ENCODE results near the gene TECPR1.

Gene TECPR1

DNA sequence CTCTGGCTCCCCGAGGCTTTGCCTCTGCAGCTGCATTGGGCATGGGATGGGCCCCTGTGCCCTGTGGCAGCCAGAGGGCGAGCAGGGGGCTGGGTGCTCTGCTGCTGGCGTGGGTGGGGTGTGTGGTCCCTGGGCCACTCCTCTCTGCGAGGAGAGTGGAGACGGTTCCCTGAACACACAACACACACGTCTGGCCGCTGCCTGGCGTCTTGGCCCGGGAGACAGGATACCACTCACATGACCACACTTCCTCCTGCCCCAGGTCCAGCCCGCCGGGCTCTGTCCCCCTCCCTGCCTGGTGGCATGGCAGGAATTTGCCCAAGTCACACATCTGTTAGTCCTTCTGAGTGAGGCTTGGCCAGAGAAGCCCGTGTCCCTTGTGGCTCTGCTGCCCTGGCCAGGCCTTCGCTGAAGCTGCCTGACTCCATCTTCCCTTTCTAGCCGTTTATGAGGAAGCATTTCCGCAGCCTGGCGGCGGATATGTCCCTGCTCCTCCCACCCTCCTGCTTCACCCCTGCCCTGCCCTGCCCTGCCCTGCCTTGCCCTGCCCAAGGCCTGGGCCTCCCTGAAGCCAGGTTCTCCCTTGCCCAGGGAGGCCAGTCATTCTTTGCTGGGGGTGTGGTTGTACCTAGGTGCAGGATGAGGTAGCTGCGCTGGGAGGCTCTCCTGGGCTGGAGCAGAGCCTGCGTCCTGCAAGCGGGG is 32.5 kb upstream of the TECPR1 start:
- DNase-seq = peak; percentile 37

DNA sequence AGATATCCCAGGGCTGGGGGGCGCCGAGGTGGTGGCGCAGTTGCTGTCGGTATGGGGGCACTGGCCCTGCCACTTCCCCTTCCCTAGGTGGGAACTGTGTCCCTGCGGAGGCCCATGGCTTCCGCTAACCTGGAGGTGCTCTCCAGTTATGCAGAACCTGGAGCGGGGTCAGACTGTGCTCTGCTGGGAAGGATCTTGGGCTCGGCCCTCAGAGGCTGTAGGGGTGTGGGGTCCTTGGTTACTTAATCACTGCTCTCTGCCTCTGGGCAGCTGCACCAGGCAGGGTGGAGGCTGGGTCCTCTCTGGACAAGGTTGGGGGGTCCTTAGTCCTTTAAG is 31.8 kb upstream of the TECPR1 start:
- DNase-seq = no peak

DNA sequence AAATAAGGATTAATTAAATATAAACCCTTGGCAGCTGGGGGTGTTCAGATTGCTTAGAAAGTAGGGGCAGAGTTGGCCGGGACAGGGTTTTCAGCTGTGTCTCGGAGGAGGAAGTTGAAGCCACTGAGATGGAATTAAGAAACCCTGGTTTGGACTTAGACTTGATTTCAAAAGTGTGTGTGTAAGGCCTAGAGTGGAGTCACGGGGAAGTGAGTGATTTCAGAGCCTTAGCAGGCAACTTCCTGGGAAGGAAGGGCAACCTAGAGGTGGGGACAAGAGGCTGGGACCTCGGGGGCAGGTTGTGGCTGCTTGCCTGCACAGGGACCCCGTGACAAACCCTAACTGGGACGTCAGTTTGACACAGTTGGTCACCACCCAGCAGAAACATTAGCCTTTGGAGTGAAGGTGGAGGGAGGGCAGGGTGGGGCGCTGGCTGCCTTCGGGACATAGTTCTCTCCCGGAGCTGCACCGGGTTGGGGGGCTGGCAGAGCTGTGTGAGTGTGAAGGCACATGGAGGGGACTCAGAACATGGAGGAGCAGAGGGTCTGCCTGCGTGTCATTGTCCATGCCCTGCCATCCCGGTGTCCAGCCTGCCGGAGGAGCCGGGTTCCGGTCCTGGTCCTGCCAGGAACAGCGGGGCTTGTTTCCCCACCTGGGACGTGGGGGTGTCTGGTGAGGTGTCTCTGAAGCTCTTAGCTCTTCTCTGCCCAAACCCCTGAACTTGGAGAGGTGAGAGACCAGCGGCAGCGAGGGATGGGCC is 31.3 kb upstream of the TECPR1 start:
- peak; percentile 17 for DNase-seq

DNA sequence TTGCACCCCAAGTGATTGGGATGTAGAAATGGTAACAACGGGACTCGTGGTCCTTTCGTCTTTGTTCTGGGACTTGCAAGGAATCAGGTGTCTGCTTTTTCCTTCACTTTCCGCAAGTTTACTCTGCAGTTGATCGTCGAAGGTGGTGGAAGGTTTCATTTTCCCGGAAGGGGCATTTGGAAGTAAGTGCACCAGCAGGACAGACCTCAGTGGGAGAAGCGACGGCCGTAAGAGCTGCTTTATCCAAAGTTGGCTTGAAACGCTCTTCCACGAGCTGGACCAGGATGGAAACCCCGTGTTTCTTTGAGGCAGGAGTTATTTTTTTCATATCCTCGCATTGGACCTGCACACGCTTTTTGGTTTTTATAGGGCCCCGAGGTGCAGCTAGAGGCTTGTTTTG is 30.7 kb upstream of the TECPR1 start:
- no peak for DNase-seq

DNA sequence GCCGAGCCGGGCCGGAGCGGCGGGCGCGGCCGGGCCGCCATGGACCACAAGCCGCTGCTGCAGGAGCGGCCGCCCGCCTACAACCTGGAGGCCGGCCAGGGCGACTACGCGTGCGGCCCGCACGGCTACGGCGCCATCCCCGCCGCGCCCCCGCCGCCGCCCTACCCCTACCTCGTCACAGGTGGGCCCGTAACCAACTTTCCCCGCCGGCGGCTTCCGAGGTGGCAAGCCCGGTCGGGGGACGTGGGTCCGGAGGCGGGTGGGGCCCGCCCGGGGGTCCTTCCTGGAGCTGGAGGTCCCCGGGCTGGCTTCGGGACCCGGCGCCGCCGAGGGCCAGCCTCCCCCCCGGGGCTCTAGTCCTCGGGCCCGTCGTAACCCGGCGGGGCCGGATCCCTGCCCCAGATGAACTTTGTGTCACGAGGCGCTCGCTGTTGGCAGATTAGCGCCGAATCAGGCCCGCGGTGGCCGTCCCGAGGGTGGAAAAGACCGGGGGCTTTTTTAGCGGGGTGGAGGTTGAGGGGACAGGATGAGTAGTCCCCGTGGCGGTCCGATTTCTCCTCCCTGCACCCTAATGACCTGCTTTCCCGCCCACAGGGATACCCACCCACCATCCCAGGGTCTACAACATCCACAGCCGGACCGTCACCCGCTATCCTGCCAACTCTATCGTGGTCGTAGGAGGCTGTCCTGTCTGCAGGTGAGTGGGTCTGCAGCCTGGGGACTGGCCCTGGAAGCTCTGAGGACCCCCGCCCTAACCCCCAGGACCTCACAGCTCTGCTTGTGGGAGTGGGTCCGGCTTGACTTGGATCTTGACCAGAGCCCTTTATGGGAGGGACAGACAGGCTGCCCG is 29.9 kb upstream of the TECPR1 start:
- DNase-seq = no peak

DNA sequence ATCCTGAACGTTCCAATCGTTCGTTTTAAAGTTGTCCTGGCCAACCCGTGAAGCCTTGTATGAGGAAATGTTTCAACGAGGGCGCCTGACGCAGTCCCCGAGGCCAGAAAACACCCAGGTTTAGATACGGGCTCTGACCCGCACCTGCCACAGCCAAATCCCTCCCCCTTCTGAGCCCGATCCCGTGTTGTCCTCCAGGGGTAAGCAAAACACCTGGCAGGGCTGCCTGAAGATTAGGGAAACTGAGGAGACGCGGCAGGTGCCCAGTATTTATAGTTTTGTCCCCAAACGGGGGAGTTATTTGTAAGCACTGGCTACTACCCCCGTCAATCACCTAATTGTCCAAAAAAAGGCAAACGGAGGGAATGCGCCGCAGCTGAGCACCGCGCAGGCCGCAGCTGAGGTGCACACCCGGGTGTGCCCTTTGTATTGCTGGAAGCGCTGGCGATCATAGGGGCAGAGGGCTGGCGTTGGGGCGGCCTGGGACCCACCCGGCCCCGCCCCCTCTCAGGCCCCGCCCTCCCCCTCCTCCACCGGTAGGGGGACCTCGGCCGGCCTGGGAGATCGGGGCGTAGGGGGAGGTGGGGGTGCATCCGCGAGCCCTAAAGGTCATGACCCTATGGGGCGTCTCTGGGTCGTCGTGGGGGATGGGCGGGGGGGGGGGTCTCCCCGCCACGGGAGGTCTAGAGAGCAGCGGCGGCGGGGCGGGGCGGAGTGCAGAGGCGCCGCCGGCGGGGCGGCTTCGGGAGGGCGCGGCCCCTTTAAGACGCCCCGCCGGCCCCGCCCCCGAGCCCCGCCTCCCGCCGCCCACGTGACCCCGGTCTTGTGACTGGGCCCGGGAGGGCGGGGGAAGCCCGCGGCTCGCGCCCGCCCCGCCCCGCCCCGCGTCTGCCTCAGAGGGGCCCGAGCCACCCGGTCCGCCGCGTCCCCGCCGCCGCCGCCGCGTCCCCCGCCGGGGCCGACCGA is 29.0 kb upstream of the TECPR1 start, which contains the start of gene BRI3:
BRI3 (plus strand) TSS at position 896 of the 966 bp plus-strand sequence. CDS start 110 bp downstream, outside the sequence.
- DNase-seq = peak; percentile 87

DNA sequence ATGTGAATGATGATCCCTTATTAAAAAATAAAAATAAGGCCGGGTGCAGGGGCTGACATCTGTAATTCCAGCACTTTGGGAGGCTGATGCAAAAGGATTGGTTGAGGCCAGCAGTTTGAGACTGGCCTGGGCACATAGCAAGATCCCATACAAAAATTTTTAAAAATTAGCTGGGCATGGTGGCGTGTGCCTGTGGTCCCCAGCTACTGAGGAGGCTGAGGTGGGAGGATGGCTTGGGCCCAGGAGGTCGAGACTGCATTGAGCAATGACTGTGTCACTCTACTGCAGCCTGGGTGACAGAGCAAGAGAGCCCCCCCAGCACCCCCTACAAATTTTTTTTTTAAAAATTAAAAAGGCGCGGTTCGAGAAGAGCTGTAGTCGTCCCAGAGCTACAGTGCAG is 28.3 kb upstream of the TECPR1 start:
- no peak for DNase-seq

DNA sequence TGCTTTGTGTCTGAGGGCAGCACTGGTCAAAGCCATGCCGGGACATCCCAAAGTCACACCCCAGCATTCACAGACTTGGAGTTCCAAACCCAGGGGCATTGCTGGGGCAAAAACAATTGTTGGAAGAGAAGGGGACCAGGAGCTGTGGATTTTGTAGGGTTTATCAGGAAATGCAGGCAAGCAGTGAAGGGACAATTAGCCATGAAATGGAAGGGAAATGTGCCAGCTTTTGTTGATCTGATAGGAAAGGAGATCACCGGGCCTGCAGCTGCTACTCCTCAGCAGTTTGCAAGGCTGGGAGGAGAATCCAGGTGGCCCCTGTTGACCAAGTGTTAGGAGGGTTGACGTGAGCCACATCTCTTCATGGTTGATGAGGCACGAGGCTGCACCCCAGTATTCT is 26.9 kb upstream of the TECPR1 start:
- no peak for DNase-seq

DNA sequence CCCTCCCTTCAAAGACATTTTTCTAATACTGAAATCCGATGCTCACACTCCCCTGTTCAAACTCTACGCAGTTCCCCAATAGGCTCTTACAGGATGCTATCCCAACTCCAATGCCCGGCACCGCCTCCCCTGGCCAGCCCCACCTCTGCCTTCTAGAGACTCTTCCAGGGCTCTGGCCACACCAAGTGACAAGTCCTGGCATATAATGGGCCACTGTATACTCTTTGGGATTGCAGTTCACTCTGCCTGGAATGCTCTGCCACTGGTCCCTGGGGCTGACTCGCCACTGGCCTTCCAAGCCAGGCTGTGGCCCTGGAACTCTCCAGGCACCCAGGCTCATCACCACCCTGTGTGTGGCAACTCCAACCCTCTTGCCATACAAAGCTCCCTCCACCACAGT is 26.4 kb upstream of the TECPR1 start:
- DNase-seq = no peak

DNA sequence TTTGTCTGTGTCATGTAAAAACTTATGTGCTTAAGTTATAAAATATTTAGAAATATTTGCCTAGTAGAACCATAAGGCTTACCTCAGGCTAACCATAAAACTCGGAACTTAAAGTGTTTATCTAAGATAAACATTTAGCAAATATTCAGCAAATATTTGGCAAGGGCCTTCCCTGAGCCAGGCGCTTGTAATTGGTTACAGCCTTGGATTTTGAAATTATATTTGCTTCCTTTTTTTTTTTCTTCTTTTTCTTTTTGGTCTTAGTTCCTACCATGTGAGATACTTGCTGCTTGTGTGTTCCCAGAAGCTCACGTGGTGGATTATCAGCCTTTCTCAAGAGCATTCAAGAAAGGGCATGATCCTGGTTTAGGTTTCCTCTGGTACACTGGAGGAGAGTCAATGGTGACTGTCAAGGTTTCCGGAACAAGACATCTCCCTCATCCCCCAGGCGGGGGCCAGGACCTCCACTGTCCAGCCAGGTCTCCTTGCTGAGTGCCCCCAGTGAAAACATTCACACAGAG is 24.3 kb upstream of the TECPR1 start:
- no peak for DNase-seq

GRCh38 chr7:98267303-98267702 is 15.3 kb upstream of the TECPR1 start:
- DNase-seq = no peak

GRCh38 chr7:98266840-98267239 is 14.8 kb upstream of the TECPR1 start:
- DNase-seq = no peak

- DNase-seq = peak; percentile 65
Measured at GRCh38 chr7:98265841-98266271, 13.8 kb upstream of the TECPR1 start.

DNA sequence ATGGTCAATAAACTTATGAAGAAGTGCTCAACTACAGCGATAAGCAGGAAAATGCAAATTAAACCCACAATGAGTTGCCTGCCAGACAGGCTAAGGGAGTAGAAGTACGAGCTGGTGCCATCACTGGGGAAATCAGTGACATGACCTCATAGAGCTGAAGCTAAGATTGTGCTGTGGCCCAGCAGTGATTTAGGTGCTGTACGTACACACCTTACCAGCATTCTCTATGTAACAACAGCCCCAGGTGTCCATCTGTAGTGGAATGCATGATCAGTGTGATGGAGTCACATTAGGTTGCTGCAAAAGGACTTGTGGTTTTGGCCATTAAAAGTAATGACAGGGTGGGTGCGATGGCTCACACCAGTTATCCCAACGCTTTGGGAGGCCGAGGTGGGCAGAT is 5.7 kb upstream of the TECPR1 start:
- no peak for DNase-seq

- no peak for DNase-seq
Measured at GRCh38 chr7:98256431-98256830, 4.4 kb upstream of the TECPR1 start.

- DNase-seq = no peak
Measured at GRCh38 chr7:98254951-98255610, 3.0 kb upstream of the TECPR1 start.

DNA sequence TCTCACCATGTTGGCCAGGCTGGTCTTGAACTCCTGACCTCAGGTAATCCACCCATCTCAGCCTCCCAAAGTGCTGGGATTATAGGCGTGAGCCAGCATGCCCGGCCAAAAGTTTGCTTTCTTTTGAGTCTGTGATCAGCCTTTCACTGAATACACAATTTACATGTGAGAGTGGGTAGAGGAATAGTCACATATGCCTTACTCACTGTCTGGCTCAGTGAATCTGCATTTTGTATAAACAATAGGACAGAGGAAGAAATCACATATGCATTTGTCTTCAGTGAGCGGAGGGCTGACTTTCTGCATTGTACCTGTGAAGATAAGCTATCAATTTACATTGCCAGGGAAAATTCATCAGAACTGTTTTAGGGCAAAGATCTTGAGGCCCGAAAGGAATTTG is 2.5 kb upstream of the TECPR1 start:
- DNase-seq = no peak

GRCh38 chr7:98252425-98253054 is 508 bp upstream of the TECPR1 start:
- DNase-seq = no peak

DNA sequence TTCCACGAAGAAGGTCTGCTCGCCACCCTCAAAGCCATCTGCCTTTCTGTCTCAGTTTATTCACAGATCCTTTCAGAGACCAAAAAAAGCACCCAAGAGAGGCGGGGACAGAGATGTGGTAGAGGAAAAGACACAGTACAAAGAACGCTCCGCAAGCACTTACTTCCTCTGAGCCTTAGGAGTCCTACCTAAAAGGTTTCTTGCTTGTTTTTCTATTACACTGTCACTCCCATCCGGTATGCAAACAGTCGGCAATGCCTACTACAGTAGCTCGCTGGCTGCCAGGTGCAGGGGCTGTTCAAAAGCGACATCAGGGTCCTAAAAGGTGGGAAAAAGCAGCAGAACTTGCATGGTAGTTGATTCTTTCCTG is 816 bp downstream of the TECPR1 start:
- DNase-seq = no peak

GRCh38 chr7:98250789-98251188 is 1.2 kb downstream of the TECPR1 start:
- DNase-seq = no peak

DNA sequence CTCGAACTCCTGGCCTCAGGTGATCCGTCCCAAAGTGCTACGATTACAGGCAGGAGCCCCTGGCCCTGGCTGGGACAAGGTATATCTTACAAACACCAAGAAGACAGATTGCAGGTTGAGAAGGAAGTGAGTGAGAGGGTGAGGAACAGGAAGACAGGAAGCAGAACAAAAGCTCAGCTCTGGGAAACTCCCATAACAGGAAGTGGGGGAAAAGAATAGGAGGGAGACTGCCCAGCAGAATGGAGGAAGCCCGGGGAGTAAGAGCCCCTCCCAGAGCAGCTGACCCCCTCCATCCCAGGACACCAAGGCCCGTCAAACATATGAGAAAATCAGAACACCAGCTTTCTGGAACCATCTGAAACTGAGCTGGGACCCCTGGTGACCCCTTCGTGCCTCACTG is 2.9 kb downstream of the TECPR1 start:
- DNase-seq = no peak
